ENCODE measurements around the gene GH1.
"Not testable (repeated sequence)": the region's sequence is repeated elsewhere in the genome, so short reads cannot be mapped to it uniquely, and the experiment has no call there.

Gene GH1

GRCh38 chr17:63911657-63912100, 7.0 kb downstream of the GH1 start:
- peak; percentile 46 to 86 for TF ChIP-seq CTCF (IDR thresholded peaks at IDR 0.05)
- Histone ChIP-seq H3K36me3 (no peaks in the 10 kb centered on the region), H3K9me3 (no peaks in the 10 kb centered on the region), H3K4me3 (no peak overlapping the region), H3K27ac (no peak overlapping the region), H3K27me3 (peaks cover 0 to 14% of the 10 kb centered on the region in 2 donors), H3K4me1 (no peaks in the 10 kb centered on the region)
- intact Hi-C loops (cut with DNase I; ENCODE audit: low total_unique reads): no loop called here
- no peak for DNase-seq

- DNase-seq: no peak
- intact Hi-C loops (cut with DNase I; ENCODE audit: low total_unique reads): no loop called here
- no peaks in the 10 kb centered on the region for H3K36me3 ChIP-seq
- no peaks in the 10 kb centered on the region for H3K9me3 ChIP-seq
- no peak within 1 kb of the TSS for H3K27ac ChIP-seq
- no peak within 1 kb of the TSS for H3K4me3 ChIP-seq
- peaks cover 0 to 14% of the 10 kb centered on the region in 2 donors for H3K27me3 ChIP-seq
- TF ChIP-seq CTCF (IDR thresholded peaks at IDR 0.05): no peak
- no peaks in the 10 kb centered on the region for H3K4me1 ChIP-seq
These were observed 7.5 kb downstream of the GH1 start, which contains the start of gene CSHL1 for GRCh38 chr17:63911041-63911635. Gene CSHL1 (minus strand): TSS chr17:63911258. CDS start chr17:63911196, 62 bp downstream.

- Histone ChIP-seq H3K27me3 (peaks cover 0 to 14% of the 10 kb centered on the region in 2 donors), H3K4me3 (no peak overlapping the region), H3K36me3 (no peaks in the 10 kb centered on the region), H3K9me3 (no peaks in the 10 kb centered on the region), H3K4me1 (no peaks in the 10 kb centered on the region), H3K27ac (no peak overlapping the region)
- intact Hi-C loops (cut with DNase I; ENCODE audit: low total_unique reads): no loop called here
- TF ChIP-seq CTCF (IDR thresholded peaks at IDR 0.05): no peak
- no peak for DNase-seq
These were observed 8.5 kb downstream of the GH1 start for GRCh38 chr17:63910096-63910495.

- H3K27ac ChIP-seq; DNase-seq; H3K36me3 ChIP-seq; intact Hi-C loops (cut with DNase I; ENCODE audit: low total_unique reads); H3K9me3 ChIP-seq; H3K4me1 ChIP-seq; H3K4me3 ChIP-seq: not testable (repeated sequence)
- peaks cover 0 to 14% of the 10 kb centered on the region in 2 donors for H3K27me3 ChIP-seq
These were observed 9.1 kb downstream of the GH1 start for GRCh38 chr17:63909586-63909985.

- intact Hi-C loops (cut with DNase I; ENCODE audit: low total_unique reads): not testable (repeated sequence)
These were observed 11.4 kb downstream of the GH1 start for GRCh38 chr17:63907161-63907778.

GRCh38 chr17:63904796-63905195, 13.8 kb downstream of the GH1 start:
- H3K4me3 ChIP-seq; H3K4me1 ChIP-seq; H3K9me3 ChIP-seq; H3K36me3 ChIP-seq; DNase-seq; H3K27ac ChIP-seq; intact Hi-C loops (cut with DNase I; ENCODE audit: low total_unique reads); H3K27me3 ChIP-seq: not testable (repeated sequence)

More at GRCh38 chr17:63907161-63907778, 11.4 kb downstream of the GH1 start:
- not testable (repeated sequence) for DNase-seq, H3K27ac ChIP-seq, H3K9me3 ChIP-seq, H3K4me3 ChIP-seq, H3K36me3 ChIP-seq, H3K4me1 ChIP-seq
- H3K27me3 ChIP-seq: peaks cover 0 to 17% of the 10 kb centered on the region in 2 donors

GRCh38 chr17:63903787-63904201, 14.8 kb downstream of the GH1 start:
- H3K4me3 ChIP-seq; intact Hi-C loops (cut with DNase I; ENCODE audit: low total_unique reads); H3K4me1 ChIP-seq; H3K36me3 ChIP-seq; H3K9me3 ChIP-seq; DNase-seq; H3K27ac ChIP-seq; H3K27me3 ChIP-seq: not testable (repeated sequence)
- peak in 1 of 2 experiments; percentile 29 for TF ChIP-seq CTCF (IDR thresholded peaks at IDR 0.05)

GRCh38 chr17:63901971-63902370, 16.7 kb downstream of the GH1 start:
- H3K36me3 ChIP-seq; H3K9me3 ChIP-seq; H3K27me3 ChIP-seq; H3K27ac ChIP-seq; H3K4me3 ChIP-seq; H3K4me1 ChIP-seq; DNase-seq; intact Hi-C loops (cut with DNase I; ENCODE audit: low total_unique reads): not testable (repeated sequence)

GRCh38 chr17:63898899-63899798, 19.5 kb downstream of the GH1 start:
- H3K9me3 ChIP-seq; H3K27ac ChIP-seq; H3K4me1 ChIP-seq; intact Hi-C loops (cut with DNase I; ENCODE audit: low total_unique reads); H3K36me3 ChIP-seq; DNase-seq; H3K4me3 ChIP-seq; H3K27me3 ChIP-seq: not testable (repeated sequence)
